Prostate gland (tissue), 2 donors: ENCODE results near the gene VSIR. TPM values are rescaled to one million over a fixed set of nuclear protein-coding genes. Genes with fewer than 3 reads are reported as not detected.

Experiments
- DNase-seq: peaks from one replicate; pipeline ENCODE4 v3.0.0-alpha.2; 2019; ENCODE audit warnings: low spot score
- H3K27ac ChIP-seq, 2 donors: fragments of 200-600 bp; sonication (generic); 2 replicates each; pipeline ENCODE4 v1.5.1; 2017 to 2019
- H3K27me3 ChIP-seq: fragments of 200-600 bp; sonication (generic); replicated peaks from 2 replicates; pipeline ENCODE4 v1.5.1; 2019; ENCODE audit not compliant: insufficient read depth
- H3K36me3 ChIP-seq, 2 donors: fragments of 200-600 bp; sonication (generic); 1 replicate in 1 of 2; 2 replicates in 1 of 2; pipeline versions ENCODE4 v1.5.1 to v1.8.1; 2017 to 2019
- H3K4me1 ChIP-seq: fragments of 200-600 bp; sonication (generic); replicated peaks from 2 replicates; pipeline ENCODE4 v1.5.1; 2019
- H3K4me3 ChIP-seq, 2 donors: fragments of 200-600 bp; sonication (generic); 2 replicates each; pipeline ENCODE4 v1.5.1; 2017 to 2019
- H3K9me3 ChIP-seq: fragments of 200-600 bp; sonication (generic); 2 replicates; pipeline ENCODE4 v1.5.1; 2017
- CTCF ChIP-seq, 4 experiments: fragments of 200-600 bp in 2 of 4; fragments of 450-650 bp in 2 of 4; sonication (generic) in 2 of 4; IDR thresholded peaks; 1 replicate in 3 of 4; 2 replicates in 1 of 4; pipeline ENCODE4 v1.5.1; 2016 to 2019; ENCODE audit warnings: antibody characterized with exemption in 4 of 4, mild to moderate bottlenecking in 2 of 4, moderate library complexity in 2 of 4
- POLR2A ChIP-seq: fragments of 450-650 bp; IDR thresholded peaks from one replicate; pipeline ENCODE4 v1.6.1; 2016; ENCODE audit warnings: antibody characterized with exemption, mild to moderate bottlenecking
- POLR2AphosphoS5 ChIP-seq: sonication (generic); formaldehyde crosslinking; IDR thresholded peaks from one replicate; pipeline ENCODE4 v1.6.1; 2017; ENCODE audit warnings: antibody characterized with exemption
- WGBS: methylation state at CpG from one replicate; pipeline ENCODE4 v1.1.5; 2018; 5-methylcytosine and 5-hydroxymethylcytosine counted together
- intact Hi-C: fragments of 100-400 bp; cut with DNase I; formaldehyde crosslinking; loops from one replicate; pipeline ENCODE4 v1.14.2; 2022
- total RNA-seq, 2 donors: library from RNA; depleted of rRNA; stranded (reverse); fragments of >200 nt; gene quantifications; one replicate each; pipeline ENCODE4 v1.1.0, GENCODE V29; 2016

Gene VSIR
- total RNA-seq, 2 donors from 2014 or later, result 23.1 to 40.2 TPM

DNA sequence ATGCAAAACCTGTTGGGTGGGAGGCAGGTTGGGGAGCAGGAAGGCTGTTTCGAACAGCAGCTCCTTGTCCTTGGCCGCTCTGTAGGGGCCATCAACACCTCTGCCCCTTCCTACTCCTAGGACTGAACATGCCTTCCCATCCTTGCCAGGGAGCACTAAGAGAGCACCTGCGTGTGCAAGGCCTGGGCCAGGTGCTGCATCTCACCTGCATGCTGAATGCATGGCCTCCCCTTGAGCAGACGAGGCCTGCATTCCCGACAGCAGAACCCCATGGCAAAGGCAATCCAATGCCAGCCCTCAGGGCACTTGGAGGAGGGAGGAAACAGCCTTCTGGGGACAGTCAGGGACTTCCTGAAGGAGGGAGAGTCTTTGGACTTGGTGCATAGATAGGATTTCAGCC is 11.0 kb downstream of the VSIR start:
- Histone ChIP-seq H3K4me3 (no peak overlapping the region), H3K9me3 (no peaks in the 10 kb centered on the region), H3K27me3 (no peaks in the 10 kb centered on the region), H3K36me3 (no peaks in the 10 kb centered on the region), H3K27ac (no peak overlapping the region), H3K4me1 (no peaks in the 10 kb centered on the region)
- TF ChIP-seq POLR2AphosphoS5 (no peak), POLR2A (no peak), CTCF (IDR thresholded peaks at IDR 0.05) (no peak)
- no peak for DNase-seq
- intact Hi-C loops, result no loop called here
- WGBS, result 88% methylated on average over 5 of the region's 5 CpGs

DNA sequence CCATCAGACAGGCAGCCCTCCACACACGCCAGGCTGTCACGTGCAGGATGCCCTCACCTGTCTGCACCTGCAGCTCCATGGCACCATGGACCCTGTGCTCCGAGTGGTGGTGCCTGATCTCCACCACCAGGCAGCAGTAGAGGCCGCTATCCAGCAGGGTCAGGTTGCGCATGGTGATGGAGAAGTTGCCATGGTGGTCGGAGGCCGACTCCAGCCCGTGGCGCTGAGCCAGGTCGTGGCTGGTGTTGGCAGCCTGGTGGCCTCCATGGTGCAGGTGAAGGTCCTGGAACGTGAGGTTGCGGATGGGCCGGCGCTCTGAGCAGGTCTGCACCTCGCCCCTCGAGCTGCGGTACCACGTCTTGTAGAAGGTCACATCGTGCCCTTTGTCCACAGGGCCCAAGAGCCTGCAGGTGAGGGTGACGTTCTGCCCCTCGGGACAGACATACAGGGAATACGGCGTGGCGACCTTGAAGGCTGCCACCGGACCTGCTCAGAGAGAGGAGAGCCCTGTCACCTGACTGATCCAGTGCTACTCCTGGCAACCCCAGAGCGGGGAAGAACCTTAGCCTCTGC is 11.7 kb downstream of the VSIR start:
- no peak for TF ChIP-seq POLR2AphosphoS5
- no peak for TF ChIP-seq POLR2A
- TF ChIP-seq CTCF (IDR thresholded peaks at IDR 0.05), result no peak
- intact Hi-C loops, result no loop called here
- no peak for DNase-seq
- H3K4me3 ChIP-seq, result no peak overlapping the region
- WGBS, result 92% methylated on average over 26 of the region's 26 CpGs
- no peaks in the 10 kb centered on the region for H3K9me3 ChIP-seq
- no peaks in the 10 kb centered on the region for H3K4me1 ChIP-seq
- H3K36me3 ChIP-seq, result no peaks in the 10 kb centered on the region
- H3K27me3 ChIP-seq, result no peaks in the 10 kb centered on the region
- no peak overlapping the region for H3K27ac ChIP-seq

- TF ChIP-seq CTCF (IDR thresholded peaks at IDR 0.05), result no peak
- no peak for TF ChIP-seq POLR2AphosphoS5
- no peak for TF ChIP-seq POLR2A
- WGBS, result 89% methylated on average over 3 of the region's 3 CpGs
- no peaks in the 10 kb centered on the region for H3K4me1 ChIP-seq
- no peaks in the 10 kb centered on the region for H3K27me3 ChIP-seq
- no peak overlapping the region for H3K4me3 ChIP-seq
- H3K36me3 ChIP-seq, result no peaks in the 10 kb centered on the region
- intact Hi-C loops, result no loop called here
- no peak for DNase-seq
- no peak overlapping the region for H3K27ac ChIP-seq
- no peaks in the 10 kb centered on the region for H3K9me3 ChIP-seq
Observed at GRCh38 chr10:71761105-71761511, 12.2 kb downstream of the VSIR start.

- TF ChIP-seq POLR2A (no peak), CTCF (IDR thresholded peaks at IDR 0.05) (no peak), POLR2AphosphoS5 (no peak)
- 32% methylated on average over 7 of the region's 11 CpGs for WGBS
- Histone ChIP-seq H3K27me3 (no peaks in the 10 kb centered on the region), H3K9me3 (no peaks in the 10 kb centered on the region), H3K4me1 (no peaks in the 10 kb centered on the region), H3K27ac (peak overlapping the region; percentile 28 to 50), H3K36me3 (no peaks in the 10 kb centered on the region), H3K4me3 (no peak overlapping the region)
- DNase-seq, result no peak
- intact Hi-C loops, result no loop called here
Observed at GRCh38 chr10:71757399-71757922, 15.9 kb downstream of the VSIR start.
